ENCODE measurements around the gene TRIP4. TPM values are rescaled to one million over a fixed set of nuclear protein-coding genes. Genes with fewer than 3 reads are reported as not detected.

Gene TRIP4
- total RNA-seq, 1 experiment from 2014 or later: 12.9 TPM

DNA sequence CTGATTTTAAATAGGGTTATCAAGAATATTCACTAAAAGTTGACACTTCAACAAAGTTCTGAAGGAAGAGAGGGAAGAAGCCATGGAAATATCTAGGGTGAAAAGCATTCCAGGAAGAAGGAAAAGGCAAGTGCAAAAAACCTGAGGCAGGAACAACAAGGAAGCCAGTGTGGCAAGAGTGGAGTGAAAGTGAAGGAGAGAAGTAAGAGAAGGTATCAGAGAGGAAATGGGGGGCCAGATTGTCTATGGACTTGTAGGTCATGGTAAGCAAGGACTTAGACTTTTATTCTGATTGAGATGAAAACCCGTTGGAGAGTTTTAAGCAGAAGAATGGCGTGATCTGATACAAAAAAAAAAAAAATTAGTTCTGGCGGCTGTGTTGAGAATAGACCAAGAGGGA, 54.2 kb downstream of the TRIP4 start (continued):
- TF ChIP-seq, protein P1, sequence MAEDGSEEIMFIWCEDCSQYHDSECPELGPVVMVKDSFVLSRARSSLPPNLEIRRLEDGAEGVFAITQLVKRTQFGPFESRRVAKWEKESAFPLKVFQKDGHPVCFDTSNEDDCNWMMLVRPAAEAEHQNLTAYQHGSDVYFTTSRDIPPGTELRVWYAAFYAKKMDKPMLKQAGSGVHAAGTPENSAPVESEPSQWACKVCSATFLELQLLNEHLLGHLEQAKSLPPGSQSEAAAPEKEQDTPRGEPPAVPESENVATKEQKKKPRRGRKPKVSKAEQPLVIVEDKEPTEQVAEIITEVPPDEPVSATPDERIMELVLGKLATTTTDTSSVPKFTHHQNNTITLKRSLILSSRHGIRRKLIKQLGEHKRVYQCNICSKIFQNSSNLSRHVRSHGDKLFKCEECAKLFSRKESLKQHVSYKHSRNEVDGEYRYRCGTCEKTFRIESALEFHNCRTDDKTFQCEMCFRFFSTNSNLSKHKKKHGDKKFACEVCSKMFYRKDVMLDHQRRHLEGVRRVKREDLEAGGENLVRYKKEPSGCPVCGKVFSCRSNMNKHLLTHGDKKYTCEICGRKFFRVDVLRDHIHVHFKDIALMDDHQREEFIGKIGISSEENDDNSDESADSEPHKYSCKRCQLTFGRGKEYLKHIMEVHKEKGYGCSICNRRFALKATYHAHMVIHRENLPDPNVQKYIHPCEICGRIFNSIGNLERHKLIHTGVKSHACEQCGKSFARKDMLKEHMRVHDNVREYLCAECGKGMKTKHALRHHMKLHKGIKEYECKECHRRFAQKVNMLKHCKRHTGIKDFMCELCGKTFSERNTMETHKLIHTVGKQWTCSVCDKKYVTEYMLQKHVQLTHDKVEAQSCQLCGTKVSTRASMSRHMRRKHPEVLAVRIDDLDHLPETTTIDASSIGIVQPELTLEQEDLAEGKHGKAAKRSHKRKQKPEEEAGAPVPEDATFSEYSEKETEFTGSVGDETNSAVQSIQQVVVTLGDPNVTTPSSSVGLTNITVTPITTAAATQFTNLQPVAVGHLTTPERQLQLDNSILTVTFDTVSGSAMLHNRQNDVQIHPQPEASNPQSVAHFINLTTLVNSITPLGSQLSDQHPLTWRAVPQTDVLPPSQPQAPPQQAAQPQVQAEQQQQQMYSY (CRISPR knock-in tag; IDR thresholded peaks at IDR 0.05): no peak
- TF ChIP-seq ATF6 (CRISPR knock-in tag; IDR thresholded peaks at IDR 0.05) (no peak), ATF2 (CRISPR knock-in tag; IDR thresholded peaks at IDR 0.05; ENCODE audit: borderline replicate concordance, low read depth) (no peak), TCF7 (CRISPR knock-in tag; IDR thresholded peaks at IDR 0.05; ENCODE audit: low read depth) (no peak), SP1 (CRISPR knock-in tag; conservative IDR thresholded peaks at IDR 0.05) (no peak), SMAD4 (CRISPR knock-in tag; IDR thresholded peaks at IDR 0.05) (no peak), ATF3 (CRISPR knock-in tag; conservative IDR thresholded peaks at IDR 0.05) (no peak)

- ChIA-PET POLR2A (no interaction called here), CTCF (no interaction called here)
- H3K27ac Mint-ChIP-seq: no peak overlapping the region
- ATAC-seq (no peak), DNase-seq (ENCODE audit: low spot score) (no peak)
- no peaks in the 10 kb centered on the region for H3K4me1 Mint-ChIP-seq
- no peaks in the 10 kb centered on the region for H3K36me3 Mint-ChIP-seq
- H3K4me3 Mint-ChIP-seq: no peak overlapping the region
- H3K9me3 Mint-ChIP-seq: no peaks in the 10 kb centered on the region
- H3K27me3 Mint-ChIP-seq (ENCODE audit: low read depth): no peaks in the 10 kb centered on the region
- TF ChIP-seq ZNF423 (CRISPR knock-in tag; IDR thresholded peaks at IDR 0.05): no peak
- TF ChIP-seq NR2C2 (CRISPR knock-in tag; IDR thresholded peaks at IDR 0.05): no peak
- TF ChIP-seq NFE2L1 (CRISPR knock-in tag; IDR thresholded peaks at IDR 0.05): no peak
- no peak for TF ChIP-seq ZNF532 (CRISPR knock-in tag; IDR thresholded peaks at IDR 0.05; ENCODE audit: borderline replicate concordance)
- TF ChIP-seq, protein P2, sequence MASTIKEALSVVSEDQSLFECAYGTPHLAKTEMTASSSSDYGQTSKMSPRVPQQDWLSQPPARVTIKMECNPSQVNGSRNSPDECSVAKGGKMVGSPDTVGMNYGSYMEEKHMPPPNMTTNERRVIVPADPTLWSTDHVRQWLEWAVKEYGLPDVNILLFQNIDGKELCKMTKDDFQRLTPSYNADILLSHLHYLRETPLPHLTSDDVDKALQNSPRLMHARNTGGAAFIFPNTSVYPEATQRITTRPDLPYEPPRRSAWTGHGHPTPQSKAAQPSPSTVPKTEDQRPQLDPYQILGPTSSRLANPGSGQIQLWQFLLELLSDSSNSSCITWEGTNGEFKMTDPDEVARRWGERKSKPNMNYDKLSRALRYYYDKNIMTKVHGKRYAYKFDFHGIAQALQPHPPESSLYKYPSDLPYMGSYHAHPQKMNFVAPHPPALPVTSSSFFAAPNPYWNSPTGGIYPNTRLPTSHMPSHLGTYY (CRISPR knock-in tag; IDR thresholded peaks at IDR 0.05): no peak
- no peak for TF ChIP-seq GABPB1 (CRISPR knock-in tag; IDR thresholded peaks at IDR 0.05)
- TF ChIP-seq, protein P3, sequence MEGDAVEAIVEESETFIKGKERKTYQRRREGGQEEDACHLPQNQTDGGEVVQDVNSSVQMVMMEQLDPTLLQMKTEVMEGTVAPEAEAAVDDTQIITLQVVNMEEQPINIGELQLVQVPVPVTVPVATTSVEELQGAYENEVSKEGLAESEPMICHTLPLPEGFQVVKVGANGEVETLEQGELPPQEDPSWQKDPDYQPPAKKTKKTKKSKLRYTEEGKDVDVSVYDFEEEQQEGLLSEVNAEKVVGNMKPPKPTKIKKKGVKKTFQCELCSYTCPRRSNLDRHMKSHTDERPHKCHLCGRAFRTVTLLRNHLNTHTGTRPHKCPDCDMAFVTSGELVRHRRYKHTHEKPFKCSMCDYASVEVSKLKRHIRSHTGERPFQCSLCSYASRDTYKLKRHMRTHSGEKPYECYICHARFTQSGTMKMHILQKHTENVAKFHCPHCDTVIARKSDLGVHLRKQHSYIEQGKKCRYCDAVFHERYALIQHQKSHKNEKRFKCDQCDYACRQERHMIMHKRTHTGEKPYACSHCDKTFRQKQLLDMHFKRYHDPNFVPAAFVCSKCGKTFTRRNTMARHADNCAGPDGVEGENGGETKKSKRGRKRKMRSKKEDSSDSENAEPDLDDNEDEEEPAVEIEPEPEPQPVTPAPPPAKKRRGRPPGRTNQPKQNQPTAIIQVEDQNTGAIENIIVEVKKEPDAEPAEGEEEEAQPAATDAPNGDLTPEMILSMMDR (IDR thresholded peaks at IDR 0.05): no peak
- no peak for TF ChIP-seq NR3C1 (CRISPR knock-in tag; conservative IDR thresholded peaks at IDR 0.05; ENCODE audit: low read depth)
- TF ChIP-seq TEAD4 (CRISPR knock-in tag; IDR thresholded peaks at IDR 0.05): no peak
- TF ChIP-seq CREB1 (CRISPR knock-in tag; IDR thresholded peaks at IDR 0.05): no peak
- TF ChIP-seq, protein P4, sequence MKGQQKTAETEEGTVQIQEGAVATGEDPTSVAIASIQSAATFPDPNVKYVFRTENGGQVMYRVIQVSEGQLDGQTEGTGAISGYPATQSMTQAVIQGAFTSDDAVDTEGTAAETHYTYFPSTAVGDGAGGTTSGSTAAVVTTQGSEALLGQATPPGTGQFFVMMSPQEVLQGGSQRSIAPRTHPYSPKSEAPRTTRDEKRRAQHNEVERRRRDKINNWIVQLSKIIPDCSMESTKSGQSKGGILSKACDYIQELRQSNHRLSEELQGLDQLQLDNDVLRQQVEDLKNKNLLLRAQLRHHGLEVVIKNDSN (CRISPR knock-in tag; IDR thresholded peaks at IDR 0.05): no peak
- no peak for TF ChIP-seq ATF6 (CRISPR knock-in tag; IDR thresholded peaks at IDR 0.05)
These were observed 55.4 kb downstream of the TRIP4 start for GRCh38 chr15:64443016-64443415.
